PC-3 (cell line): Measurements from ENCODE around the gene GLS. TPM values are rescaled to one million over a fixed set of nuclear protein-coding genes. Genes with fewer than 3 reads are reported as not detected.

ENCODE experiments used
- ATAC-seq: fragments of 200-7000 bp; cut with Tn5 transposase; 2 replicates; pipeline ENCODE4 v1.9.1; 2020; ENCODE audit warnings: mild to moderate bottlenecking, moderate library complexity
- BruUV-seq: library from RNA; stranded (reverse); fragments of 400-500 nt; replicated peaks from 2 replicates; lab custom pipeline; 2021; lab: Mats Ljungman, UMichigan
- CTCF ChIA-PET: fragments of 300-600 bp; sonication (Branson Sonifier 250); formaldehyde crosslinking; loops from one replicate; lab custom pipeline; 2022; ENCODE audit warnings: antibody characterized with exemption; lab: Charles Lee
- POLR2A ChIA-PET: fragments of 300-600 bp; sonication (Branson Sonifier 250); formaldehyde crosslinking; loops from one replicate; lab custom pipeline; 2022; ENCODE audit warnings: antibody characterized with exemption; ENCODE audit not compliant: unreplicated experiment; lab: Charles Lee
- DNase-seq: peaks from one replicate; pipeline ENCODE4 v3.0.0-alpha.2; 2015
- H2AFZ ChIP-seq: fragments of 300-600 bp; sonication (generic); 2 replicates; pipeline ENCODE4 v1.6.0; 2016; ENCODE audit warnings: antibody characterized with exemption, low read length
- H3F3A ChIP-seq: fragments of 300-600 bp; sonication (generic); one replicate; pipeline ENCODE4 v1.6.0; 2017; ENCODE audit warnings: antibody characterized with exemption, low read length, control low read depth, mild to moderate bottlenecking; ENCODE audit not compliant: unreplicated experiment
- H3K27ac ChIP-seq: fragments of 300-600 bp; sonication (generic); 2 replicates; pipeline ENCODE4 v1.5.1; 2016; ENCODE audit warnings: mild to moderate bottlenecking, low read length
- H3K27me3 ChIP-seq: fragments of 300-600 bp; sonication (generic); 2 replicates; pipeline ENCODE4 v1.6.1; 2016; ENCODE audit warnings: low read length, mixed read lengths
- H3K36me3 ChIP-seq: fragments of 300-600 bp; sonication (generic); 2 replicates; pipeline ENCODE4 v1.6.1; 2016; ENCODE audit warnings: low read depth, mixed run types, low read length, mixed read lengths
- H3K4me1 ChIP-seq: fragments of 300-600 bp; sonication (generic); 2 replicates; pipeline ENCODE4 v1.5.1; 2016; ENCODE audit warnings: low read length; ENCODE audit not compliant: insufficient read depth
- H3K4me2 ChIP-seq: fragments of 300-600 bp; sonication (generic); 2 replicates; pipeline ENCODE4 v1.6.0; 2016; ENCODE audit warnings: low read length
- H3K4me3 ChIP-seq: fragments of 300-600 bp; sonication (generic); 2 replicates; pipeline ENCODE4 v1.5.1; 2016; ENCODE audit warnings: mild to moderate bottlenecking, low read length, mixed read lengths
- H3K79me2 ChIP-seq: fragments of 300-600 bp; sonication (generic); 2 replicates; pipeline ENCODE4 v1.6.1; 2017; ENCODE audit warnings: low read length, mixed read lengths
- H3K9ac ChIP-seq: fragments of 300-600 bp; sonication (generic); 2 replicates; pipeline ENCODE4 v1.6.0; 2016; ENCODE audit warnings: mild to moderate bottlenecking, low read length
- H3K9me2 ChIP-seq: fragments of 300-600 bp; sonication (generic); replicated peaks from 2 replicates; pipeline ENCODE4 v1.6.1; 2016; ENCODE audit warnings: mixed run types, low read length, mixed read lengths
- H3K9me3 ChIP-seq: fragments of 300-600 bp; sonication (generic); 2 replicates; pipeline ENCODE4 v1.6.1; 2016; ENCODE audit warnings: low read length, mixed read lengths
- H4K20me1 ChIP-seq: fragments of 300-600 bp; sonication (generic); 2 replicates; pipeline ENCODE4 v1.6.1; 2016; ENCODE audit warnings: low read length, mixed read lengths
- EZH2 ChIP-seq: fragments of 300-600 bp; sonication (generic); IDR thresholded peaks from one replicate; pipeline ENCODE4 v1.6.1; 2017; ENCODE audit warnings: antibody characterized with exemption, mild to moderate bottlenecking, low read length; ENCODE audit not compliant: unreplicated experiment
- EZH2phosphoT487 ChIP-seq: fragments of 300-600 bp; sonication (generic); IDR thresholded peaks from 2 replicates; pipeline ENCODE4 v1.6.1; 2018; ENCODE audit warnings: mild to moderate bottlenecking, antibody characterized with exemption, low read length, borderline replicate concordance
- intact Hi-C: fragments of 100-400 bp; cut with micrococcal nuclease; formaldehyde crosslinking; loops from 2 replicates; pipeline ENCODE4 v1.9.0; 2023
- total RNA-seq: library from RNA; depleted of rRNA; stranded (reverse); fragments of >200 nt; gene quantifications from 2 replicates; pipeline ENCODE4 v1.2.3, GENCODE V29; 2014
- TF ChIP-seq, protein P1 (sequence below): fragments of 300-600 bp; sonication (generic); conservative IDR thresholded peaks from 2 replicates; pipeline ENCODE4 v1.5.1; 2017; ENCODE audit warnings: antibody characterized with exemption, low read depth, mild to moderate bottlenecking, low read length

The GLS gene
- total RNA-seq, 1 experiment from 2014 or later: 67.4 TPM

DNA sequence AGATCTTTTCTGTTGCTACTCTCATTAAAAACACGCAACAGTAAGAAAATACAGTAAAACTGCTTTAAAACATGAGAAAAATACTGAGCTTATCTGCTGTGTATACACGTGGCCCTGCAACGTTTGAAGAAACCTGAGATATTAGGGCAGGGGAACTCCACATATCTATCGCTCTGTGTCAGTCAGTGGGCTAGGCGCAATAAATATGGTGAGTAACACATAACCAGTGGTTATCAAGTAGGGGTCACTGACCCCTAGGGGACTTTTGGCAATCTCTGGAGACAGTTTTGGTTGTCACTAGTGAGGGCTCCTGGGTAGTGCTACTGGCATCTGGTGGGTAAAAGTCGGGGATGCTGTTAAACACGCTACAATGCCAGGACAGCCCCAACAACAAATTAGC, 118.4 kb downstream of the GLS start:
- Histone ChIP-seq H3F3A (no peaks in the 10 kb centered on the region), H3K27ac (no peak overlapping the region), H2AFZ (no peak overlapping the region), H3K4me2 (no peak overlapping the region), H3K9me3 (no peaks in the 10 kb centered on the region), H3K79me2 (no peaks in the 10 kb centered on the region), H3K27me3 (no peaks in the 10 kb centered on the region), H3K4me1 (no peaks in the 10 kb centered on the region), H3K4me3 (no peak overlapping the region), H3K9ac (no peak overlapping the region), H3K36me3 (peaks cover 85% of the 10 kb centered on the region), H3K9me2 (no peaks in the 10 kb centered on the region), H4K20me1 (no peaks in the 10 kb centered on the region)
- POLR2A ChIA-PET: interaction anchor here (0.6 kb wide), 1 partner anchor 13 kb away, joined by 4 read pairs; no protein-coding TSS in a partner anchor
- TF ChIP-seq EZH2phosphoT487 (no peak), EZH2 (no peak)
- TF ChIP-seq, protein P1, sequence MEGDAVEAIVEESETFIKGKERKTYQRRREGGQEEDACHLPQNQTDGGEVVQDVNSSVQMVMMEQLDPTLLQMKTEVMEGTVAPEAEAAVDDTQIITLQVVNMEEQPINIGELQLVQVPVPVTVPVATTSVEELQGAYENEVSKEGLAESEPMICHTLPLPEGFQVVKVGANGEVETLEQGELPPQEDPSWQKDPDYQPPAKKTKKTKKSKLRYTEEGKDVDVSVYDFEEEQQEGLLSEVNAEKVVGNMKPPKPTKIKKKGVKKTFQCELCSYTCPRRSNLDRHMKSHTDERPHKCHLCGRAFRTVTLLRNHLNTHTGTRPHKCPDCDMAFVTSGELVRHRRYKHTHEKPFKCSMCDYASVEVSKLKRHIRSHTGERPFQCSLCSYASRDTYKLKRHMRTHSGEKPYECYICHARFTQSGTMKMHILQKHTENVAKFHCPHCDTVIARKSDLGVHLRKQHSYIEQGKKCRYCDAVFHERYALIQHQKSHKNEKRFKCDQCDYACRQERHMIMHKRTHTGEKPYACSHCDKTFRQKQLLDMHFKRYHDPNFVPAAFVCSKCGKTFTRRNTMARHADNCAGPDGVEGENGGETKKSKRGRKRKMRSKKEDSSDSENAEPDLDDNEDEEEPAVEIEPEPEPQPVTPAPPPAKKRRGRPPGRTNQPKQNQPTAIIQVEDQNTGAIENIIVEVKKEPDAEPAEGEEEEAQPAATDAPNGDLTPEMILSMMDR: no peak
- intact Hi-C loops: no loop called here
- no peak for ATAC-seq
- DNase-seq: no peak
- no TSS peak for BruUV-seq
- CTCF ChIA-PET: no interaction called here

DNA sequence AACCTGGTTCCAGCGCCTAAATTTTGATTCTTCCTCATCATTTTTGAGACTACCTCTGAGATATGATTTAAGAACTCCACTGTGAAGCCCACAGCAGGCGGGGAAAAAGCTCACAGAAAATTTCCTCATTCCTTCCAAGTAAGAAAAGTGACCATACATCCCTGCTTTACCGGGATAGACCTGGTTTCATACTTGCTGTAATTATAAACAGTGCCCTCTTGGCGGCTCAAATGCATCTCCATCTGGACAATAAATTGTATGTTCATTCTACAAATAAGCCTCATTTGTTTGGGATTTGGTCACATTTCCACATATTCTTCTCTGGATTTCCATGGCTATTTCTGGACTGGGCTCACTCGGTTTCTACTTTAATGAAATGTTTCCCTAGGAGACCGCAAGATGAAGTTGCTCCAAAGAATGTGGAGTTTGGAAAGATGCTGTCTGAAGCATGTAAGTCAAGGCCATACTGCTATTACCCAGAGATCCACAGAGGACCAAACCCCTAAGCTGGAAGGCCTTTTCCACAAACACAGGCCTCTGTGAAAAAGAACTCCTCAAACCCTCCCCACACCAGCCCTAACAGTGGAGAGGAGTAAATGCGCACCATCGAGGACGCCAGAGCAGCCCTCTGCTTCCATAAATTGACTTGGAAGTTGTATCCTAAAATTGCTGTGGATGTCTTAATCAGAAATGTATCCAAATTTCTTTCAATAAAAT, 119.5 kb downstream of the GLS start:
- no peaks in the 10 kb centered on the region for H3K9me2 ChIP-seq
- no peaks in the 10 kb centered on the region for H3K27me3 ChIP-seq
- CTCF ChIA-PET: no interaction called here
- H3K4me2 ChIP-seq: no peak overlapping the region
- H3K27ac ChIP-seq: no peak overlapping the region
- no peaks in the 10 kb centered on the region for H3F3A ChIP-seq
- H4K20me1 ChIP-seq: no peaks in the 10 kb centered on the region
- ATAC-seq (no peak), DNase-seq (no peak)
- H3K9me3 ChIP-seq: no peaks in the 10 kb centered on the region
- peaks cover 90% of the 10 kb centered on the region for H3K36me3 ChIP-seq
- H3K4me1 ChIP-seq: no peaks in the 10 kb centered on the region
- no TSS peak for BruUV-seq
- TF ChIP-seq EZH2phosphoT487: no peak
- TF ChIP-seq EZH2: no peak
- TF ChIP-seq, protein P1: no peak
- H3K9ac ChIP-seq: no peak overlapping the region
- intact Hi-C loops: no loop called here
- H3K4me3 ChIP-seq: no peak overlapping the region
- POLR2A ChIA-PET: no interaction called here
- no peaks in the 10 kb centered on the region for H3K79me2 ChIP-seq
- no peak overlapping the region for H2AFZ ChIP-seq

DNA sequence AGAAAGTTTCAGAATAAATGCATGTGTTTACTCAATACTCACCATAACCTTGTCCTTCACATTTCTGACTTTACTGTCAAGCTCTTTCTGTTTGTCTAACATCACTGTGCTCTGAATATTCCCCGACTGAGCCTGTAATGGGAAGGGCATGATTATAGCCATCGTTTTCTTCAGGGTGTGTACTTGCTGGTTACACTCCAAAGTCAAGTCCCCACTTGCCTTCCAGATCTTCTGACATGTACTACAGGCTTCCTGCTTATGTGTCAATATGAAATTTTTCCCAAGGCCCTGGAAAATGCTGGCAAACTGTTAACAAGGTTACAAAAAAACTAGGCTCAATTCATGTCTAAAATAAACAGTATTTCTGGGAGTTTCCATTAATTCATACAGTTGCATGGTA, 120.4 kb downstream of the GLS start:
- Histone ChIP-seq H3K4me3 (no peak overlapping the region), H3K4me2 (no peak overlapping the region), H3K4me1 (no peaks in the 10 kb centered on the region), H3K36me3 (peaks cover 91% of the 10 kb centered on the region), H3K27ac (no peak overlapping the region), H3K79me2 (no peaks in the 10 kb centered on the region), H3K27me3 (no peaks in the 10 kb centered on the region), H4K20me1 (no peaks in the 10 kb centered on the region), H3K9me2 (no peaks in the 10 kb centered on the region), H3K9me3 (no peaks in the 10 kb centered on the region), H2AFZ (no peak overlapping the region), H3F3A (no peaks in the 10 kb centered on the region), H3K9ac (no peak overlapping the region)
- TF ChIP-seq EZH2 (no peak), EZH2phosphoT487 (no peak)
- TF ChIP-seq, protein P1: no peak
- CTCF ChIA-PET: no interaction called here
- ATAC-seq: no peak
- no TSS peak for BruUV-seq
- POLR2A ChIA-PET: no interaction called here
- DNase-seq: no peak
- intact Hi-C loops: no loop called here
